Breast epithelium (tissue), 3 donors: ENCODE data around the gene PPP1R2.
"Not testable (repeated sequence)": the region's sequence is repeated elsewhere in the genome, so short reads cannot be mapped to it uniquely, and the experiment has no call there.

Experiments
- POLR2A ChIP-seq: fragments of 450-650 bp; IDR thresholded peaks from one replicate; pipeline ENCODE4 v1.6.1; 2016; ENCODE audit warnings: antibody characterized with exemption, mild to moderate bottlenecking, moderate library complexity
- POLR2AphosphoS5 ChIP-seq, 3 donors: sonication (generic); formaldehyde crosslinking; IDR thresholded peaks; one replicate each; pipeline ENCODE4 v1.6.1; 2017; ENCODE audit warnings: antibody characterized with exemption in 3 of 3

DNA sequence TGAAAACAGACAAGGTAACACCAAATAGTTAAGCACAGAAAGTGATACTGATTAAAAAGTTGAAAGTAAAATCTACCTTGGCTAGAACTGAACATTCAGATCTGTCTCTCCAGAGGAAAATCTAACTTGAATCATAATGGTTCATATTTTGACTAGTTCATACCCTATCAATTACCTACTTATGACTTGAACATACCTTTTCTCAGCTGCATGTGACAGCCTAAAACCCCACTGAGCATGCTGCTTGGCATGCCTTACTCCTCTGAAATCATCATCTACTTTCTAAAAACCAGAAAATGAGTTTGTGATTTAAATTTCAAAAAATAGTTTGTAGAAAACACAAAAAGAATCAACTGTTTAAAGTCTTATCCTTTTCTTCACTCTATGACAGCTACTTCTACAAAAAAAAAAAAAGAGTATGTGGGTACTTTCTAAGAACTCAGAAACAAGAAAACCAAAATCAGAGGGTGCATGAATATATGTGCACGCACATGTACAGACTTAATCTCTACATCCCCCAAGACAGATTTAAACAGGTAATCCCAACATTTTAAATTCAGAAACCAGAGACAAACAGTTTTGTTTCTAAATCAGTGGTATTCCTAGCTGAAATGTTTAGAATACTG is 28.4 kb downstream of the PPP1R2 start:
- not testable (repeated sequence) for TF ChIP-seq POLR2A; POLR2AphosphoS5 (IDR thresholded peaks at IDR 0.05)
